ENCODE results near the gene GALM. TPM values are rescaled to one million over a fixed set of nuclear protein-coding genes. Genes with fewer than 3 reads are reported as not detected.

GALM gene
- total RNA-seq, 1 experiment from 2014 or later = 10.0 TPM

- no peak overlapping the region for H2BK12ac ChIP-seq (ENCODE audit: insufficient read length, low read depth, low read length)
- H3K79me1 ChIP-seq (ENCODE audit: insufficient read depth, low read depth, low read length, poor library complexity, severe bottlenecking) = no peaks in the 10 kb centered on the region
- peaks cover 12% of the 10 kb centered on the region for H3K27me3 Mint-ChIP-seq (ENCODE audit: low read depth)
- peak overlapping the region; percentile 77 for H3K9ac ChIP-seq (ENCODE audit: extremely low read depth, insufficient read length, low read length)
- H2BK5ac ChIP-seq (ENCODE audit: insufficient read length, low read length) = no peak overlapping the region
- H3K4me1 Mint-ChIP-seq = peaks cover 3 to 10% of the 10 kb centered on the region in 2 experiments; a peak in 3 of 4 replicates
- no peak overlapping the region for H4K91ac ChIP-seq (ENCODE audit: insufficient read length, low read depth, low read length)
- no peak for TF ChIP-seq CTCF (conservative IDR thresholded peaks at IDR 0.05)
- H3T11ph ChIP-seq (ENCODE audit: low read length) = no peak overlapping the region
- no peaks in the 10 kb centered on the region for H3K23me2 ChIP-seq (ENCODE audit: insufficient read length, low read depth, low read length, poor library complexity, severe bottlenecking)
- H3K27me3 ChIP-seq (ENCODE audit: insufficient read depth, low read length) = no peaks in the 10 kb centered on the region
- H4K8ac ChIP-seq (replicated peaks; ENCODE audit: insufficient read length, low read depth, low read length) = no peak overlapping the region
- H3K4me1 ChIP-seq (ENCODE audit: insufficient read depth, low read length) = no peaks in the 10 kb centered on the region
- H4K5ac ChIP-seq (ENCODE audit: insufficient read length, low read depth, low read length) = no peak overlapping the region
- H3K4me3 Mint-ChIP-seq = peak overlapping the region; percentile 92 to 99
- H3K27ac ChIP-seq (ENCODE audit: insufficient read length, low read depth, low read length) = no peak overlapping the region
- WGBS (ENCODE audit: extremely low coverage, insufficient read length, low lambda C conversion rate) = no CpG with 5 or more reads among the region's 8 CpGs
- peak overlapping the region; percentile 96 for H3K4me2 ChIP-seq (ENCODE audit: insufficient read depth, insufficient read length, low read length)
- H2BK20ac ChIP-seq (ENCODE audit: low read depth, low read length, poor library complexity, severe bottlenecking) = no peak overlapping the region
- H3K36me3 Mint-ChIP-seq (ENCODE audit: insufficient read depth in 1 of 3, low read depth in 3 of 3) = peaks cover 10 to 21% (median 14%) of the 10 kb centered on the region in 3 experiments
- H3K27ac Mint-ChIP-seq = peak overlapping the region; percentile 92 to 96 (median 94); a peak in 3 of 7 replicates
- no peak overlapping the region for H3K23ac ChIP-seq (ENCODE audit: insufficient read length, low read depth, low read length)
- no peak overlapping the region for H3K56ac ChIP-seq (ENCODE audit: insufficient read length, low read depth, low read length)
- H2BK120ac ChIP-seq (ENCODE audit: low read depth, low read length, poor library complexity, severe bottlenecking) = no peak overlapping the region
- no peak overlapping the region for H3K18ac ChIP-seq (ENCODE audit: insufficient read length, low read depth, low read length)
- no peaks in the 10 kb centered on the region for H3K79me2 ChIP-seq (ENCODE audit: insufficient read depth, low read length)
- H3K4ac ChIP-seq (ENCODE audit: low read depth, low read length) = no peak overlapping the region
- H4K20me1 ChIP-seq (ENCODE audit: control insufficient read depth, insufficient read depth, insufficient read length) = no peaks in the 10 kb centered on the region
- H3K14ac ChIP-seq (ENCODE audit: insufficient read depth, low read length) = no peak overlapping the region
- H3K9me3 ChIP-seq (ENCODE audit: control insufficient read depth, low read depth, low read length) = no peaks in the 10 kb centered on the region
- no peaks in the 10 kb centered on the region for H3K9me3 Mint-ChIP-seq
- H2AFZ ChIP-seq (ENCODE audit: low read length) = no peak overlapping the region
- DNase-seq = no peak
- no peak overlapping the region for H2AK5ac ChIP-seq (ENCODE audit: insufficient read length, low read length)
- H2BK15ac ChIP-seq (ENCODE audit: low read depth, low read length) = no peak overlapping the region
Measured at GRCh38 chr2:38778687-38779082, 112.8 kb downstream of the GALM start.

Measured in H9 (cell line).